HG02884 (cell line): ENCODE data around the gene P2RX3.
A peak's percentile ranks its signal among the peaks of the same experiment; 100 is the strongest.

Experiments used
- ATAC-seq: cut with Tn5 transposase; IDR thresholded peaks from one replicate; pipeline ENCODE4 v1.9.1; 2021; ENCODE audit warnings: mild to moderate bottlenecking, moderate library complexity; ENCODE audit not compliant: unreplicated experiment

P2RX3 gene

GRCh38 chr11:57414612-57415212 lies 76.6 kb downstream of the P2RX3 start:
- ATAC-seq: peak; percentile 48

- no peak for ATAC-seq
These were observed 78.3 kb downstream of the P2RX3 start for GRCh38 chr11:57416436-57416835.

- no peak for ATAC-seq
These were observed 78.9 kb downstream of the P2RX3 start for GRCh38 chr11:57417056-57417455.

GRCh38 chr11:57418131-57418530 lies 80.0 kb downstream of the P2RX3 start:
- no peak for ATAC-seq

- no peak for ATAC-seq
These were observed 81.0 kb downstream of the P2RX3 start for GRCh38 chr11:57419146-57419545.

- no peak for ATAC-seq
These were observed 82.9 kb downstream of the P2RX3 start for GRCh38 chr11:57421066-57421465.

GRCh38 chr11:57421805-57422204 lies 83.7 kb downstream of the P2RX3 start:
- no peak for ATAC-seq
